Measurements from ENCODE around the gene BTRC.

DNA sequence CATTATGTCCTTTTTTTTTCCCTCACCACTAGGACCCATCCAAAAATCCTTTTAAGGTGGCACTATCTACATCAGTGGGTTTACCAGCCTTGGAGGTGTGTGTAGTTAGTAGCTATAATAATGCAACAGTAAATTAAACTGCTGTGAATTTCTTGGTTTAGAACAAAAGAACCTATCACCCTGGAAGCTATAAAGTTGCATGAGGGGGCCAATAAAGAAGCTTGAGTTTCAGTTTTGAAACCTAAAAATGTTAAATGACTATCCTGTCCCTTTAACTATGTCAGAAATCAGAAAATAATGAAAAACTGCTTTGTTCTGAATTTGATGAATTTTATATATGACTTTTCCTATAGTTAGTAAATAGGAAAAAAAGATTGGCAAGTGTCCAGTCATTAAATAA is 153.9 kb downstream of the BTRC start:
- TF ChIP-seq, protein P1, sequence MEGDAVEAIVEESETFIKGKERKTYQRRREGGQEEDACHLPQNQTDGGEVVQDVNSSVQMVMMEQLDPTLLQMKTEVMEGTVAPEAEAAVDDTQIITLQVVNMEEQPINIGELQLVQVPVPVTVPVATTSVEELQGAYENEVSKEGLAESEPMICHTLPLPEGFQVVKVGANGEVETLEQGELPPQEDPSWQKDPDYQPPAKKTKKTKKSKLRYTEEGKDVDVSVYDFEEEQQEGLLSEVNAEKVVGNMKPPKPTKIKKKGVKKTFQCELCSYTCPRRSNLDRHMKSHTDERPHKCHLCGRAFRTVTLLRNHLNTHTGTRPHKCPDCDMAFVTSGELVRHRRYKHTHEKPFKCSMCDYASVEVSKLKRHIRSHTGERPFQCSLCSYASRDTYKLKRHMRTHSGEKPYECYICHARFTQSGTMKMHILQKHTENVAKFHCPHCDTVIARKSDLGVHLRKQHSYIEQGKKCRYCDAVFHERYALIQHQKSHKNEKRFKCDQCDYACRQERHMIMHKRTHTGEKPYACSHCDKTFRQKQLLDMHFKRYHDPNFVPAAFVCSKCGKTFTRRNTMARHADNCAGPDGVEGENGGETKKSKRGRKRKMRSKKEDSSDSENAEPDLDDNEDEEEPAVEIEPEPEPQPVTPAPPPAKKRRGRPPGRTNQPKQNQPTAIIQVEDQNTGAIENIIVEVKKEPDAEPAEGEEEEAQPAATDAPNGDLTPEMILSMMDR (IDR thresholded peaks at IDR 0.05; ENCODE audit: insufficient read depth, low read length, poor library complexity, severe bottlenecking) = no peak
- TF ChIP-seq EZH2phosphoT487 (conservative IDR thresholded peaks at IDR 0.05; ENCODE audit: low read length) = no peak
